Measurements from ENCODE around the gene SERTAD3.

DNA sequence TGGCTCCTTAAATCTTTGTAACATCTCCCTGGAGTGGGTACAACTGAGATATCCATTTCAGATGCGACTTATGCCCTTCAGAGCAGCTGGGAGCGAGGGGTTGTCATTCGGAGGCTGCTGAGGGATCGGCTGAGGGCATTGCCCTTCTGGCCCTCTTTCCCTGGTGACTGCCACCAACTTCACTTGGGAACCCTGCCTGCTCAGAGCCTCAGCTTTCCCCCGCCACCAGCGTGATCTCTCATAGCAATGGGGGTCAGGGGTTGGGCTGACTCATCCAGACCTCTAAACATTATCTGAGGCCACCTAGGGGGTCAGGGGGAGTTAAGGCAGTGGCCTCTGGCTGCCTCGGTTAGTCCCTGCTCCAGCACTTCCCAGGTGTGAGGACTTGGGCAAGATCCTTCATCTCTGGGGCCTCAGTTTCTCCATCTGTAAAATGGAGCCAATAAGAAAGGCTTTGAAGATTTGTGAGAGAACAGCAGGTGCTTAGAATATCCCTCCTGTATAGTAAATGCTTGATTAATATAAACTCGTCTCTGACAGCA, 32.1 kb downstream of the SERTAD3 start:
- TF ChIP-seq EZH2 (IDR thresholded peaks at IDR 0.05; ENCODE audit: insufficient read depth, poor library complexity, severe bottlenecking) (no peak), EZH2phosphoT487 (IDR thresholded peaks at IDR 0.05; ENCODE audit: insufficient read depth, low read depth) (no peak)

Measured in GM23248 (cell line).